PC-3 (cell line): ENCODE results near the gene HOXA9. TPM values are rescaled to one million over a fixed set of nuclear protein-coding genes. Genes with fewer than 3 reads are reported as not detected.

Experiments used
- ATAC-seq: fragments of 200-7000 bp; cut with Tn5 transposase; 2 replicates; pipeline ENCODE4 v1.9.1; 2020; ENCODE audit warnings: mild to moderate bottlenecking, moderate library complexity
- BruUV-seq: library from RNA; stranded (reverse); fragments of 400-500 nt; replicated peaks from 2 replicates; lab custom pipeline; 2021; lab: Mats Ljungman, UMichigan
- CTCF ChIA-PET: fragments of 300-600 bp; sonication (Branson Sonifier 250); formaldehyde crosslinking; loops from one replicate; lab custom pipeline; 2022; ENCODE audit warnings: antibody characterized with exemption; lab: Charles Lee
- POLR2A ChIA-PET: fragments of 300-600 bp; sonication (Branson Sonifier 250); formaldehyde crosslinking; loops from one replicate; lab custom pipeline; 2022; ENCODE audit warnings: antibody characterized with exemption; ENCODE audit not compliant: unreplicated experiment; lab: Charles Lee
- DNase-seq: peaks from one replicate; pipeline ENCODE4 v3.0.0-alpha.2; 2015
- H2AFZ ChIP-seq: fragments of 300-600 bp; sonication (generic); 2 replicates; pipeline ENCODE4 v1.6.0; 2016; ENCODE audit warnings: antibody characterized with exemption, low read length
- H3F3A ChIP-seq: fragments of 300-600 bp; sonication (generic); one replicate; pipeline ENCODE4 v1.6.0; 2017; ENCODE audit warnings: antibody characterized with exemption, low read length, control low read depth, mild to moderate bottlenecking; ENCODE audit not compliant: unreplicated experiment
- H3K27ac ChIP-seq: fragments of 300-600 bp; sonication (generic); 2 replicates; pipeline ENCODE4 v1.5.1; 2016; ENCODE audit warnings: mild to moderate bottlenecking, low read length
- H3K27me3 ChIP-seq: fragments of 300-600 bp; sonication (generic); 2 replicates; pipeline ENCODE4 v1.6.1; 2016; ENCODE audit warnings: low read length, mixed read lengths
- H3K36me3 ChIP-seq: fragments of 300-600 bp; sonication (generic); 2 replicates; pipeline ENCODE4 v1.6.1; 2016; ENCODE audit warnings: low read depth, mixed run types, low read length, mixed read lengths
- H3K4me1 ChIP-seq: fragments of 300-600 bp; sonication (generic); 2 replicates; pipeline ENCODE4 v1.5.1; 2016; ENCODE audit warnings: low read length; ENCODE audit not compliant: insufficient read depth
- H3K4me2 ChIP-seq: fragments of 300-600 bp; sonication (generic); 2 replicates; pipeline ENCODE4 v1.6.0; 2016; ENCODE audit warnings: low read length
- H3K4me3 ChIP-seq: fragments of 300-600 bp; sonication (generic); 2 replicates; pipeline ENCODE4 v1.5.1; 2016; ENCODE audit warnings: mild to moderate bottlenecking, low read length, mixed read lengths
- H3K79me2 ChIP-seq: fragments of 300-600 bp; sonication (generic); 2 replicates; pipeline ENCODE4 v1.6.1; 2017; ENCODE audit warnings: low read length, mixed read lengths
- H3K9ac ChIP-seq: fragments of 300-600 bp; sonication (generic); 2 replicates; pipeline ENCODE4 v1.6.0; 2016; ENCODE audit warnings: mild to moderate bottlenecking, low read length
- H3K9me2 ChIP-seq: fragments of 300-600 bp; sonication (generic); replicated peaks from 2 replicates; pipeline ENCODE4 v1.6.1; 2016; ENCODE audit warnings: mixed run types, low read length, mixed read lengths
- H3K9me3 ChIP-seq: fragments of 300-600 bp; sonication (generic); 2 replicates; pipeline ENCODE4 v1.6.1; 2016; ENCODE audit warnings: low read length, mixed read lengths
- H4K20me1 ChIP-seq: fragments of 300-600 bp; sonication (generic); 2 replicates; pipeline ENCODE4 v1.6.1; 2016; ENCODE audit warnings: low read length, mixed read lengths
- EZH2 ChIP-seq: fragments of 300-600 bp; sonication (generic); IDR thresholded peaks from one replicate; pipeline ENCODE4 v1.6.1; 2017; ENCODE audit warnings: antibody characterized with exemption, mild to moderate bottlenecking, low read length; ENCODE audit not compliant: unreplicated experiment
- EZH2phosphoT487 ChIP-seq: fragments of 300-600 bp; sonication (generic); IDR thresholded peaks from 2 replicates; pipeline ENCODE4 v1.6.1; 2018; ENCODE audit warnings: mild to moderate bottlenecking, antibody characterized with exemption, low read length, borderline replicate concordance
- intact Hi-C: fragments of 100-400 bp; cut with micrococcal nuclease; formaldehyde crosslinking; loops from 2 replicates; pipeline ENCODE4 v1.9.0; 2023
- total RNA-seq: library from RNA; depleted of rRNA; stranded (reverse); fragments of >200 nt; gene quantifications from 2 replicates; pipeline ENCODE4 v1.2.3, GENCODE V29; 2014
- TF ChIP-seq, protein P1 (sequence below): fragments of 300-600 bp; sonication (generic); conservative IDR thresholded peaks from 2 replicates; pipeline ENCODE4 v1.5.1; 2017; ENCODE audit warnings: antibody characterized with exemption, low read depth, mild to moderate bottlenecking, low read length

The HOXA9 gene
- total RNA-seq, 1 experiment from 2014 or later, result 69.0 TPM

DNA sequence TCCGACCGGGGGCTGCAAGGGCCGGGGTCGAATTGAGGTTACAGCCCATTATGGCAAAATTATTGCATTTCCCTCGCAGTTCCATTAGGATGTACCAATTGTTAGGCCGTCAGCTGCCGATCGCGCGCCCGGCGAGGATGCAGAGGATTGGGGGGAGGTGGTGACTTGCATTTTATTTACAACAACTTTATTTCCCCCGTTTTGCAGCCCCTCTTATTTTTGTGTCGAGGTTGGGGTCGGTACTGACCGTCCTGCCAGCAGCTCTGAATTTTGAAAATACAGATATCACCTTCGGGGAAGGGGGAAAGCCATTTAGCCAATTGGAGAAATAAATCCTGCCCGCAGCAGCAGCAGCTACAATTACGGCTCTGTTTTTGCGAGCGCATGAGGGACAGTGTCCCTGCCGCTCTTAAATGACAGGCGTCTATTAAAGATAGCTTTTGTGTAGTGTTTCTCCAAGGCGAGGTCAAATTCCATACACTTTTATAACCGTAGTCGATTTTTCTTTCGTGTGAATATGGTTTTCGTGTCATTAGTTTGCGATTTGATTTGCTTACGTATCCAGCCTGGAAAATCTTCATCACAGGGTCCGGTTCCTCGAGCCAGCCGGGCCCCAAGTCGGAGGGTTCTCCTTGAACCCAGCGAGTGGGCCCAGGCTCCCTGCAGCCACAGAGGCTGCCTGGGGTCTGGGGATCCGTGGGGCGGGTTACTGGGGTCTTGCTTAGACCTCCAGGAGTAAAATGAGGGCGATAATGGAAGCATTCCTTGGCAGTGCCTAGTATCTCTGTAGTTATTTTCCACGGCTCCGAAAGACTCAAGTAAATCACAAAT, 21.2 kb downstream of the HOXA9 start:
- ChIA-PET POLR2A (no interaction called here), CTCF (no interaction called here)
- Histone ChIP-seq H3K4me2 (no peak overlapping the region), H3K9me3 (no peaks in the 10 kb centered on the region), H3F3A (no peaks in the 10 kb centered on the region), H3K27me3 (no peaks in the 10 kb centered on the region), H3K27ac (no peak overlapping the region), H2AFZ (no peak overlapping the region), H3K4me3 (no peak overlapping the region), H4K20me1 (no peaks in the 10 kb centered on the region), H3K9ac (no peak overlapping the region), H3K36me3 (peaks cover 13% of the 10 kb centered on the region; the same call in 1 of the 2 replicates), H3K9me2 (no peaks in the 10 kb centered on the region), H3K4me1 (peaks cover 17% of the 10 kb centered on the region), H3K79me2 (peaks cover 31% of the 10 kb centered on the region)
- intact Hi-C loops, result no loop called here
- DNase-seq, result no peak
- no peak for ATAC-seq
- no TSS peak for BruUV-seq
- no peak for TF ChIP-seq EZH2
- TF ChIP-seq, protein P1, sequence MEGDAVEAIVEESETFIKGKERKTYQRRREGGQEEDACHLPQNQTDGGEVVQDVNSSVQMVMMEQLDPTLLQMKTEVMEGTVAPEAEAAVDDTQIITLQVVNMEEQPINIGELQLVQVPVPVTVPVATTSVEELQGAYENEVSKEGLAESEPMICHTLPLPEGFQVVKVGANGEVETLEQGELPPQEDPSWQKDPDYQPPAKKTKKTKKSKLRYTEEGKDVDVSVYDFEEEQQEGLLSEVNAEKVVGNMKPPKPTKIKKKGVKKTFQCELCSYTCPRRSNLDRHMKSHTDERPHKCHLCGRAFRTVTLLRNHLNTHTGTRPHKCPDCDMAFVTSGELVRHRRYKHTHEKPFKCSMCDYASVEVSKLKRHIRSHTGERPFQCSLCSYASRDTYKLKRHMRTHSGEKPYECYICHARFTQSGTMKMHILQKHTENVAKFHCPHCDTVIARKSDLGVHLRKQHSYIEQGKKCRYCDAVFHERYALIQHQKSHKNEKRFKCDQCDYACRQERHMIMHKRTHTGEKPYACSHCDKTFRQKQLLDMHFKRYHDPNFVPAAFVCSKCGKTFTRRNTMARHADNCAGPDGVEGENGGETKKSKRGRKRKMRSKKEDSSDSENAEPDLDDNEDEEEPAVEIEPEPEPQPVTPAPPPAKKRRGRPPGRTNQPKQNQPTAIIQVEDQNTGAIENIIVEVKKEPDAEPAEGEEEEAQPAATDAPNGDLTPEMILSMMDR, result 0 out of 2 replicates have a peak, but pooled peaks have one; percentile 0

DNA sequence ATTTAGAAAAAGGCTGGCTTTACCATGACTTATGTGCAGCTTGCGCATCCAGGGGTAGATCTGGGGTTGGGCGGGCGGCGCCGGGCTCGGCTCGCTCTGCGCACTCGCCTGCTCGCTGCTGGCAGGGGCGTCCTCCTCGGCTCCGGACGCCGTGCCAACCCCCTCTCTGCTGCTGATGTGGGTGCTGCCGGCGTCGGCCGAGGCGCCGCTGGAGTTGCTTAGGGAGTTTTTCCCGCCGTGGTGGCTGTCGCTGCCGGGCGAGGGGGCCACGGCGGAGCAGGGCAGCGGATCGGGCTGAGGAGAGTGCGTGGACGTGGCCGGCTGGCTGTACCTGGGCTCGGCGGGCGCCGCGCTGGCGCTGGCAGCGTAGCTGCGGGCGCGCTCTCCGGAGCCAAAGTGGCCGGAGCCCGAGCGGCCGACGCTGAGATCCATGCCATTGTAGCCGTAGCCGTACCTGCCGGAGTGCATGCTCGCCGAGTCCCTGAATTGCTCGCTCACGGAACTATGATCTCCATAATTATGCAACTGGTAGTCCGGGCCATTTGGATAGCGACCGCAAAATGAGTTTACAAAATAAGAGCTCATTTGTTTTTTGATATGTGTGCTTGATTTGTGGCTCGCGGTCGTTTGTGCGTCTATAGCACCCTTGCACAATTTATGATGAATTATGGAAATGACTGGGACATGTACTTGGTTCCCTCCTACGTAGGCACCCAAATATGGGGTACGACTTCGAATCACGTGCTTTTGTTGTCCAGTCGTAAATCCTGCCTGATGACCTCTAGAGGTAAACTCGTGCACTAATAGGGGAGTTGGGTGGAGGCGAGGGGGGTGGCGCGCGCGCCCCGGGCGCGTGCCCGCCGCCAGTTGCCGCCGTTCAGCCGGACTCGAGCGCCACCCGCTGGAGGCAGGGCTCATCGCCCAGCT, 22.1 kb downstream of the HOXA9 start, which contains the start of gene HOXA5:
HOXA5 (minus strand) TSS at position 659 of the 927 bp plus-strand sequence; CDS start at position 585, 74 bp downstream.
- no peaks in the 10 kb centered on the region for H3K27me3 ChIP-seq
- peaks cover 11% of the 10 kb centered on the region for H3K4me1 ChIP-seq
- no TSS peak for BruUV-seq
- peaks cover 13% of the 10 kb centered on the region; the same call in 1 of the 2 replicates for H3K36me3 ChIP-seq
- intact Hi-C loops, result no loop called here
- H3K4me2 ChIP-seq, result no peak within 1 kb of the TSS
- no peak for TF ChIP-seq EZH2phosphoT487
- TF ChIP-seq, protein P1, result no peak; the same call in 1 of the 2 replicates
- TF ChIP-seq EZH2, result no peak
- no peak within 1 kb of the TSS for H3K27ac ChIP-seq
- ATAC-seq (no peak), DNase-seq (no peak)
- H3K9ac ChIP-seq, result no peak within 1 kb of the TSS
- ChIA-PET CTCF (no interaction called here), POLR2A (no interaction called here)
- no peaks in the 10 kb centered on the region for H3K9me2 ChIP-seq
- no peaks in the 10 kb centered on the region for H3F3A ChIP-seq
- H3K9me3 ChIP-seq, result no peaks in the 10 kb centered on the region
- peaks cover 22% of the 10 kb centered on the region for H3K79me2 ChIP-seq
- H2AFZ ChIP-seq, result no peak within 1 kb of the TSS
- no peaks in the 10 kb centered on the region for H4K20me1 ChIP-seq
- no peak within 1 kb of the TSS for H3K4me3 ChIP-seq
